Dedifferentiated amniotic fluid mesenchymal stem cell (primary cell): ENCODE results near the gene SLC52A1.

Experiments used
- DNase-seq: peaks from one replicate; pipeline ENCODE4 v3.0.0-alpha.2; 2016; ENCODE audit errors: extremely low spot score

SLC52A1 gene

DNA sequence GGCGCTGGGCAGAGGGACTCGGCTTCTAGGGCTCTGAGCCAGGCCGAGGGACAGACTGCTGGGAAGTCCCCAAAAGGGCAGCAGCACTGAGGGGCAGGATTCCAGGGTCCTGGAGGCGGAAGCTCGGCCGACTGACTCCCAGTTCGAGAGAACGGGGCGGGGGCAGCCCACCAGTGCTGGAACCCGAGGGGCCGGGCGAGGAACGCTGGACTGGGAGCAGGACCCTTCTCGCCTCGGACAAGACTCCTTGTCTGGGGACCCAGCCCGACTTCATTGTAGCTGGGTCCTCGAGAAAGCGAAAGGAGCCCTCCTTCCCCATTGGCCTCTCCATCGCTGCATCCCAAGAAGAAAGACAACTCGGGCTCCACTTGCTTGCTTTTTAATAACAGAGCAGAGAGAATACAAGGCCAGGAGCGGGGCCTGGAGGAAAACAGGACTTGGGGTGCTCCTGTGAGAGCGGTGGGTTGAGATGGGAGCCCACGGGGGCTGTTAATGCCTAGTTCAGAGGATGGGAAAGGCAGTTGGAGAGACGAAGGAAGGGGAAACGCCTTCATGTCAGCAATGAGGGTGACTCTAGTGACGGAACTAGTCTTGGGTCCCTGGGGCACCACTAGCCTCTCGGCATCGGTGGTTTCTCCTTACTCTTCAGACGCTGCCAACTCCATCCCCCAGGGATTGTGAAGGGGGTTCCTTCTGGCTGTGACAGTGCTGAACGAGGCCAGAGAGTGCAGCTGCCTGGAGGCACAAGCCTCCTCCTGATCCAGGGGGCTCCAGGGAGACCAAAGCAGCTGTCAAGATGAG, 47.3 kb downstream of the SLC52A1 start:
- DNase-seq = peak; percentile 20

DNA sequence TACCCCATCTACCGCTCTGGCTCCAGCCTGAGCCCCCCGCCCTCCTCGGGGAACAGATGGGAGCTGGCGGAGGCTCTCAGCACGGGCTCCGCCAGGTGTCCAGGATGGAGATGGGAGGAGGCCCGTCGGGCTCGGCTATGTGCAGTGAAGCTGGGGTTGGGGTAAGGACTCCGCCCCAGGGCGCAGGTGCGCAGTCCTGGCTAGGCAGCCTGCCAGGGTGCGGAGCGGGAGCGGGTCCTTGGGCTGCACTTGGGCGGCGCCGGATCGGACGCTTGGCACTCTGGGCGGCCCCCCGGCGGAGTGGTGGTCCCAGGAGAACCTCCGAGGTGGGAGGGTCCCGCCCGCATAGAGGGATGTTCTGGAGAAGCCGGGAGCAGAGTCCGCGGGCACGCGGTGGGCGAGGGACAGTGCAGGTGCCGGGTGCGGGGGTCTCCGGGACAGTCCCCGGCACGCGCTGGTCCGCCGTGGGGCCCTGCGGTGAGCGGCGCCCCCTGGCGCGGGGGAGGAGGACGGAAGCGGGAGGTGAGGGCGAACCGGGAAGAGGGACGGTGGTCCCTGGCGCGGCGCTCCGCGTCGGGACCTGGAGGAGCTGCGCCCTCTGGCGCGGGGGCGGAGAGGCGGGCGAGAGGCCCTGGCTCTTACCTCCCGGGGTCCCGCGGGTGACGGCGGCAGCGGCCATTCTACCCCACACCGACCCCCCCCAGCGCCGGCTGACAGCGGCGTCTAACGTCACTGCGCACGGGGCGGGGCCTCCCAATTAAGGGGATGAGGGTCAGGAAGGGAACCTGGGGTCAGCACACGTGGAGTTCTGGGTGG, 48.1 kb downstream of the SLC52A1 start, which contains the start of gene CAMTA2:
Gene CAMTA2 (minus strand): TSS at position 725 of the 816 bp plus-strand sequence. CDS start 1,453 bp downstream, outside the sequence.
- peak; percentile 58 for DNase-seq

DNA sequence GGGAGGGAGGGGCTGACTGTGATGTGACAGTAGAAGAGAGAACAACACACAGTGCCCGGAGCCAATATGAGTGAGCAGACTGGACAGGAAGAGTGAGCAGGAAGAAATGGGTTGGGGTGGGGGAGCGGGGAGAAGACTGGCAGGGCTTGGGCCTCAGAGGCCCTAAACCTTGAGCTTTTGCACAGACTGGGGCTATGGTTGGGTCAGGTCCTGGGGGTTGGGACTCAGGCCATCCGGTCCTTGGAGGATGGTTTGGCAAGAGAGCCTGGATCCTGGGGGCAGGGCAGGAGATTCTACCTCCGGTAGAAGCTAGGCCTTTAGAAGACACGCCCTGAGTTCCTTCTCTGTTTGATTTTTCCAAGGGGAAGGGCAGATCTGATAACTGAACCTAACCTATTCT, 48.8 kb downstream of the SLC52A1 start:
- DNase-seq = no peak
